Ishikawa (cell line): ENCODE measurements around the gene GALNT10.

Experiments
- CEBPB ChIP-seq: IDR thresholded peaks from 2 replicates; pipeline ENCODE4 v1.6.1; 2012
- EGR1 ChIP-seq: IDR thresholded peaks from 2 replicates; pipeline ENCODE4 v1.6.1; 2012
- EP300 ChIP-seq: IDR thresholded peaks from 2 replicates; pipeline ENCODE4 v1.6.1; 2012; ENCODE audit warnings: borderline replicate concordance
- MAX ChIP-seq: IDR thresholded peaks from 2 replicates; pipeline ENCODE4 v1.6.1; 2012
- NFIC ChIP-seq: IDR thresholded peaks from 2 replicates; pipeline ENCODE4 v1.6.1; 2012
- RAD21 ChIP-seq: IDR thresholded peaks from 2 replicates; pipeline ENCODE4 v1.6.1; 2012; ENCODE audit warnings: low read depth
- REST ChIP-seq: IDR thresholded peaks from 2 replicates; pipeline ENCODE4 v1.6.1; 2012; ENCODE audit warnings: low read depth, mild to moderate bottlenecking
- TCF12 ChIP-seq: IDR thresholded peaks from 2 replicates; pipeline ENCODE4 v1.6.1; 2012; ENCODE audit warnings: low read depth
- YY1 ChIP-seq: IDR thresholded peaks from 2 replicates; pipeline ENCODE4 v1.6.1; 2012; ENCODE audit warnings: low read depth

GRCh38 chr5:154193283-154193682 lies 2.8 kb downstream of the GALNT10 start:
- TF ChIP-seq NFIC: no peak
- TF ChIP-seq MAX: no peak
- TF ChIP-seq CEBPB: no peak
- no peak for TF ChIP-seq EP300
- TF ChIP-seq YY1: no peak
- TF ChIP-seq TCF12: no peak
- TF ChIP-seq EGR1: no peak
- TF ChIP-seq RAD21: no peak
- TF ChIP-seq REST: no peak
